ACC112 (cell line): ENCODE results near the gene USP54.
"Not testable (repeated sequence)": the region's sequence is repeated elsewhere in the genome, so short reads cannot be mapped to it uniquely, and the experiment has no call there.

ENCODE experiments used
- H2AFZ ChIP-seq: fragments of 200-600 bp; sonication (generic); one replicate; pipeline ENCODE4 v1.6.0; 2017; ENCODE audit warnings: antibody characterized with exemption, low read length; ENCODE audit not compliant: unreplicated experiment
- H3K27ac ChIP-seq: fragments of 200-600 bp; sonication (generic); 2 replicates; pipeline ENCODE4 v1.5.1; 2014; ENCODE audit warnings: low read depth, mild to moderate bottlenecking, antibody characterized with exemption, low read length, moderate library complexity
- H3K27me3 ChIP-seq: fragments of 200-600 bp; sonication (generic); 2 replicates; pipeline ENCODE4 v1.6.1; 2014; ENCODE audit warnings: mild to moderate bottlenecking, antibody characterized with exemption, low read length, moderate library complexity, mixed read lengths; ENCODE audit not compliant: insufficient read depth
- H3K36me3 ChIP-seq: fragments of 200-600 bp; sonication (generic); 2 replicates; pipeline ENCODE4 v1.6.1; 2016; ENCODE audit warnings: mild to moderate bottlenecking, antibody characterized with exemption, low read length, moderate library complexity, mixed read lengths; ENCODE audit not compliant: insufficient read depth
- H3K4me1 ChIP-seq: fragments of 200-600 bp; sonication (generic); one replicate; pipeline ENCODE4 v1.6.1; 2016; ENCODE audit warnings: low read length, mixed read lengths; ENCODE audit not compliant: insufficient read depth, unreplicated experiment, control insufficient read depth
- H3K4me3 ChIP-seq: fragments of 200-600 bp; sonication (generic); 2 replicates; pipeline ENCODE4 v1.5.1; 2014; ENCODE audit warnings: mild to moderate bottlenecking, low read depth, low read length
- H3K79me2 ChIP-seq: fragments of 200-600 bp; sonication (generic); one replicate; pipeline ENCODE4 v1.6.0; 2016; ENCODE audit warnings: low read length; ENCODE audit not compliant: control insufficient read depth, unreplicated experiment, insufficient read depth

The USP54 gene

DNA sequence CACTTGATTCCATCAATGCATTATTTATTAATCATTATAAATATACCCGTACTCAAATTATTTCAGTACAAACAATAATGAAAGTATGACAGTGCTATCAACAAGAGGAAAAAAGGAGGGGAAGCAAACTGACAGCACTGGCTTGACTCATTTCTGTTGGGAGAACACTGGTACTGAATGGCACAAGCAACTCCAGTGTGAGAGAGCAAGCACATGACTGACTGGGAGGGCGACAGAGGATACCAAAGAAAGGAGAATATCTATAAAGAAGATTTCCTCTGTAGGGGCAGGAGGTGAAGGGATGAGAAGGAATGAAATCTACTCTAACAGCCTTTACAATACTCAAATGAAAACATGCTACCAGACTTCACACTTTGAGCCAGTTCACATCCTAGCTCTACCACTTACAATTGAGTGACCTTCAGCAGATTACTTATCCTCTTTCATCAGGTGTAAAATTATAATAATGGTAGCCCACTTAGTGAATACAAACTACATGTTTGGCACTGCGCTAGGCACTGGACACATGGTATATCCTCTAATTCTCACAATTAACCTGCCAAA, 1.5 kb downstream of the USP54 start:
- H2AFZ ChIP-seq: no peak overlapping the region
- no peaks in the 10 kb centered on the region for H3K79me2 ChIP-seq
- H3K4me3 ChIP-seq: no peak overlapping the region
- no peaks in the 10 kb centered on the region for H3K36me3 ChIP-seq
- no peaks in the 10 kb centered on the region for H3K27me3 ChIP-seq
- H3K4me1 ChIP-seq: peaks cover 11% of the 10 kb centered on the region
- H3K27ac ChIP-seq: no peak overlapping the region

DNA sequence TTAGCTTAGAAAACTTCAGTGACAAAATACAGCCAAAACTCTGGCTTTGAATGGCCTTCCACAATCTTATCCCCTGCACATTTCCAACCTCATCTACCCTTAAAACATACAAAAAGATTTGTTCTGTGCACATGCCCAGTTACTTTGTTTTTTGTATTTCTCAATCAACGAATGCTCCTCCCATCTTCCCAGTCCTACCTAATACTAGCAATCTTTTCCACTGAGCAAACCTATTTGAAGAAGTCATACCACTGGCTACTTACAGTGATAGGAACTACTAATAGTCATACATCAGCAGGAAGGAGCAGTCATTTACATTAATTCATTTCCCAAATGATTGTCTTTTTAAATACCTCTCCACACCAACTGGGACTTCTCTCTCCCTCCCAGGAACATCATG, 2.5 kb downstream of the USP54 start:
- H3K4me1 ChIP-seq: peaks cover 11% of the 10 kb centered on the region
- no peaks in the 10 kb centered on the region for H3K79me2 ChIP-seq
- no peak overlapping the region for H3K4me3 ChIP-seq
- H2AFZ ChIP-seq: no peak overlapping the region
- H3K36me3 ChIP-seq: no peaks in the 10 kb centered on the region
- H3K27ac ChIP-seq: no peak overlapping the region
- H3K27me3 ChIP-seq: no peaks in the 10 kb centered on the region

DNA sequence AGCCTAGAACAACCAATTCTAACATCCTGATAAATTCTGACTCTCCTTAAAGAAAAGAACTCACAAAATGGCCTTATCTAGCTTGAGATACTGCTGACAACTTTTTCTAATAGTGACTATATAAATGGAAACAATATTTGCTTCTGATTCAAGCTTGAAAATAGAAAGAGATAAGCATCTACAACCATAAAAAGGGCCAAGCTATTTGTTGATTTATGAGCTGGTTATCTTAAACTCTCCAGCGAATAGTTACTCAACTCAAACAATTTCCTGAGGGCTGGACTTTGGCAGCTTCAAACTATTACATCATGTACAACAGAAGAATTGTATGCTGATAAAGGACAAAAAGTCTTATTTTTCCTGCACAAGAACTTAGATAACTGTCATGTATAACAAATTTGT, 4.6 kb downstream of the USP54 start:
- Histone ChIP-seq H3K79me2 (no peaks in the 10 kb centered on the region), H3K27ac (peak overlapping the region; percentile 63), H2AFZ (peak overlapping the region; percentile 8)

DNA sequence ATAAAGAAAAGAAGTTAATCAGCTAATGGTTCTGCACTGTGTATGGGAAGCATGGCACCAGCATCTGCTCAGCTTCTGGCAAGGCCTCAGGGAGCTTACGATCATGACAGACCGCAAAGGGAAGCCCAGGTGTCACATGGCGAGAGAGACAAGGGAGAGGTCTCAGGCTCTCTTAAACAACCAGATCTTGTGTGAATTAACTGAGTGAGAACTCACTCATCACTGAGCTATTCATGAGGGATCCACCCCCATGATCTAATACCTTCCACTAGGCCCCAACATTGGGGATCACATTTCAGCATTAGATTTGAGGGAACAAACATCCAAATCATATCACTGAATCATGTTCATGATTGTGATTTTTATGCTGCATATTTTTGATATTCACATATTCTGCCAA, 5.8 kb downstream of the USP54 start:
- Histone ChIP-seq H2AFZ (no peak overlapping the region), H3K4me1 (peaks cover 11% of the 10 kb centered on the region), H3K79me2 (no peaks in the 10 kb centered on the region), H3K27ac (no peak overlapping the region), H3K4me3 (no peak overlapping the region), H3K27me3 (no peaks in the 10 kb centered on the region), H3K36me3 (no peaks in the 10 kb centered on the region)

More for the DNA sequence above, 4.6 kb downstream of the USP54 start:
- H3K36me3 ChIP-seq: no peaks in the 10 kb centered on the region
- H3K4me3 ChIP-seq: peak overlapping the region; percentile 40; the same call in 1 of the 2 replicates
- H3K4me1 ChIP-seq: peaks cover 11% of the 10 kb centered on the region
- H3K27me3 ChIP-seq: no peaks in the 10 kb centered on the region

DNA sequence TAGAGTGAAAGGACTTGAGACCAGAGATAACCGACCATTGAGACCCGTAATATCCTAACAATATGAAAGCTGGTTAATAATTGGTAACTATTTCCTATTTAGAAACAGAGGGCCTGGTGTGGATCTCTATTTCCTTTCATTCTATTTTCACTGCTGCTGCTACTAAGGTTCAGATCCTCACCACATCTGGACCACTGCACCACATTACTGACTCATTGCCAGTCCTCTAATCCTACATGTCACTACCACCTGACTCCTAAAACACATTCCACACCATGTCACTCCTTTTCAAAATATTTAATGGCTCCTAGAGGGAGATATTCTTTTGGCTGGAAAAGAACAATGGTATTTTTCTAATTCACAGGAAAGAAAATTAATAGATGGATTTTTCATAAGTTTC, 6.4 kb downstream of the USP54 start:
- no peak overlapping the region for H3K27ac ChIP-seq
- peaks cover 11% of the 10 kb centered on the region for H3K4me1 ChIP-seq
- no peak overlapping the region for H2AFZ ChIP-seq
- no peaks in the 10 kb centered on the region for H3K27me3 ChIP-seq
- H3K79me2 ChIP-seq: no peaks in the 10 kb centered on the region
- H3K4me3 ChIP-seq: no peak overlapping the region
- no peaks in the 10 kb centered on the region for H3K36me3 ChIP-seq

DNA sequence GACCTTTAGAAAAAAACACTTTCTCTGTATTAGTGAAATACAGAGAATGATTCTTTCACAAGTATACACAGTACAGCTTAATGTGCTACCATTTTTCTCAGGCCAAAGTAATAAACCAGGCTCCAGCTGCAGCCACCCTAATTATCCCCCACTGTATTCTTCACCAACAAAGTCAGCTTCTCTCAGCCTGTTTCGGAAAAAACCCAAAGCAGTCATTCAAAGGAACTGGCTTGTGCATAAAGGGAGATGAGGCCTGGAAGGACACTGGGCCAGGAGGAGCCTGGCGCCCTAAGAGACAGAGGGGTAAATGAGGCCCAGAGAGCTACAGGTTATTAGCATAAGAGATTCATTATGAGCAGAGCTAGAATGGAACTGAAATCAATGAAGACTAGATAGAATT, 9.2 kb downstream of the USP54 start:
- no peak overlapping the region for H3K27ac ChIP-seq
- H2AFZ ChIP-seq: no peak overlapping the region
- H3K4me3 ChIP-seq: no peak overlapping the region
- H3K36me3 ChIP-seq: no peaks in the 10 kb centered on the region
- H3K79me2 ChIP-seq: no peaks in the 10 kb centered on the region
- H3K27me3 ChIP-seq: no peaks in the 10 kb centered on the region
- H3K4me1 ChIP-seq: peaks cover 18% of the 10 kb centered on the region

DNA sequence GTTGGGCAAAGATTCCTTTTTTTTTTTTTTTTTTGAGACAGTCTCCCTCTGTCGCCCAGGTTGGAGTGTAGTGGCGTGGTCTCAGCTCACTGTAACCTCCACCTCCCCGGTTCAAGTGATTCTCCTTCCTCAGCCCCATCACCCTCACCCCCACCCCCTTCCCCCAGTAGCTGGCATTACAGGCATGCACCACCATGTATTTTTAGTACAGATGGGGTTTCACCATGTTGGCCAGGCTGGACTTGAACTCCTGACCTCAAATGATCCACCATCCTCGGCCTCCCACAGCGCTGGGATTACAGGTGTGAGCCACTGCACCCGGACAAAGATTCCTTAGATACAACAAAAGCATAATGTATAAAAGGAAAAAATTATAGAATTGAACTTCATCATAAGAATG, 12.2 kb downstream of the USP54 start:
- peaks cover 25% of the 10 kb centered on the region for H3K4me1 ChIP-seq
- H2AFZ ChIP-seq, H3K27ac ChIP-seq: not testable (repeated sequence)

DNA sequence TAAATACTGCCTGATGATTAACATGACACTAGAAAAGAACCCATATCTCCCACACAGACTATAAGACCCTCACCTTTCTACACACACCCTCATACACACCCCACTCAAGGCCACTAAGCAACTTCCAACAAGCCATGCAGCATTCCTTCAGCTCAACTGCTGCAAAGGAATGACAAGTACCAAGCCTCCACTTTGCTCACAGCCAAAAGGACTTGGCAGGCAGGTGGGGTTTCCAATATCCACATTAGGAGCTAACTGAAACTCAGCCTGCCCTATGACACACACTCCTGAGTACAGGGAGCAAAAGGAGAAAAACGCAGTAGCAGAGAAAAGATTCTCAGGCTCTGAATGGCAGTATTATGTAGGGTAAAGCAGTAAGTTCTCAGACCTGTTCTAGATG, 13.4 kb downstream of the USP54 start:
- Histone ChIP-seq H3K27ac (no peak overlapping the region), H2AFZ (no peak overlapping the region)

More for the DNA sequence above, 12.2 kb downstream of the USP54 start:
- H3K4me3 ChIP-seq, H3K36me3 ChIP-seq, H3K79me2 ChIP-seq, H3K27me3 ChIP-seq: not testable (repeated sequence)

DNA sequence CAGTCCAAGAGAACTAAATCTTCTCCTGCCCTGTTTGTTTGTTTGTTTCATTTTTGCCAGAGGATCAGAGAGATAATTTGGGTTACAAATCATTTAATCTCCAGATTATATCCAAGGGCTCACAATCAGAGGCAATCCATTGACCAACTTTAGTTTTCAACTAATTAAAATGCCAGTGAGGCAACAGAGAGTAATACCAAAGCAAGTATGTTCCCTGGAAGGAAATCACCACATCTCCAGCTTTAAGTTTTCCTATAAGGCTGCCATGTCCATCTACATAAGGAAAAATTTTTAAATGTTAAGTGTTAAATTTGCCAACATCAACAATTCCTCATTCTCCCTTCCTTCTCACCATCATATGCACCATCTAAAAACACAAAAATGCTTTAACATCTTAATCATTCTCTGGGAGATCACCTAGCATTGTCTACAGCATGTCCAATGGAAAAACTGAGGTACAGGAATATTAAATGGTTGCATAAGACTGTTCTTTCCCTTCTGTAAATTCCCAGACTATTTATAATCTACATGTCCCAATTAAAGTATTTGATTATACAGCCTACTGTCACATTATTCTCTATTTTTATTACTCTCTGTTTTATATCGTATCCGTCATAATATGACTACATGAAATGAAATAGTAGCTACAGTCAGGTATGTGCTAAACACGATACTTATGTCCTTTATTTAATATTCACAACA, 14.1 kb downstream of the USP54 start:
- no peaks in the 10 kb centered on the region for H3K27me3 ChIP-seq
- no peak overlapping the region for H2AFZ ChIP-seq
- no peak overlapping the region for H3K4me3 ChIP-seq
- H3K27ac ChIP-seq: peak overlapping the region; percentile 15; the same call in 1 of the 2 replicates
- H3K79me2 ChIP-seq: no peaks in the 10 kb centered on the region
- no peaks in the 10 kb centered on the region for H3K36me3 ChIP-seq
- H3K4me1 ChIP-seq: peaks cover 25% of the 10 kb centered on the region

More for the DNA sequence above, 13.4 kb downstream of the USP54 start:
- Histone ChIP-seq H3K27me3 (no peaks in the 10 kb centered on the region), H3K4me3 (no peak overlapping the region), H3K36me3 (no peaks in the 10 kb centered on the region), H3K4me1 (peaks cover 25% of the 10 kb centered on the region), H3K79me2 (no peaks in the 10 kb centered on the region)

DNA sequence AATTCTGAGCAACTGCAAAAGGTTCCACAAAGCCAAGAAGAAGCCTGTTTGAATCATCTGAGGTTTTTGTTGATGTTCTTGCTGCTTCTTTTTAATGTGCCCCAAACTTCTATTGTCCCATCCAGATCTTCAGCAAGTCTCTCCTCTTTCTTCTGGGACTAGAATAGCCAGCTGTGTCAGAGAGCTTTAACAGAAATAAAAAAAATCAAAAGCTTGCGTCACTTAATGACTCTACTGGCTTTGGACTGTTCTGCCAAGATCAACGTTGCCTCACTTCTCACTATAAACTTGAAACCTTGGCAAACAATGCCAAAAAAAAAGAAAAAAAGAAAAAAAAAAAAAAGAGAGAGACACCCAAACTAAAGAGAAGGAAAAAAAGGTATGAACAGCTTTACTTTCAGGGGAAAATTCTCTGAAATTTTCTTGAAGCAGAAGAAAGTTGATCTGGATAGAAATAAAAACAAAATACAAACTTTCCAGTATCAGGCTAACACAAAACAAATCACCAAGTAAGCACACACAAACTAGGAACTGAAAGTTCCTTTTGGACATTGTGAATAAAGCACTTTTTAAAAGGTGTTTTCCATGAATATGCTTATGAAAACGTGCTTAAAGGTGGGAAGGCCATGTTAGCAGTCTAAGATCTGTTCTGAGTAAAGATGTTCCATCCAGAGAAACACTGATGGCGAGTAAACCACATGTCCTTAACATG, 14.8 kb downstream of the USP54 start:
- no peaks in the 10 kb centered on the region for H3K27me3 ChIP-seq
- no peaks in the 10 kb centered on the region for H3K36me3 ChIP-seq
- peak overlapping the region; percentile 15; the same call in 1 of the 2 replicates for H3K27ac ChIP-seq
- no peaks in the 10 kb centered on the region for H3K79me2 ChIP-seq
- peaks cover 25% of the 10 kb centered on the region for H3K4me1 ChIP-seq
- peak overlapping the region; percentile 15; the same call in 1 of the 2 replicates for H3K4me3 ChIP-seq
- no peak overlapping the region for H2AFZ ChIP-seq

DNA sequence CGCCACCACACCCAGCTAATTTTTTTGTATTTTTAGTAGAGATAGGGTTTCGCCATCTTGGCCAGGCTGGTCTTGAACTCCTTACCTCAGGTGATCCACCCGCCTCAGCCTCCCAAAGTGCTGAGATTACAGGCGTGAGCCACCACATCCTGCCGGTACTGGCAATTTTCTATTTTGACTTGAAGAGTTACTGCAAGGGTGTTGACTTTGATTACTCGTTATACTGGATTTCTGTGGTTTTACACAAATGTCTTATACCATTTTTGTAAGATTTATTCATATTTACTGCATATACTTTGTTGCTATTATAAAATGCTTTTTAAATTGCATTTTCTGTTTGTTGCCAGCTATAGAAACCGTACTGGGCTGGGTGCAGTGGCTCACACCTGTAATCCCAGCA, 24.1 kb downstream of the USP54 start:
- H3K27me3 ChIP-seq, H2AFZ ChIP-seq, H3K4me3 ChIP-seq, H3K27ac ChIP-seq, H3K36me3 ChIP-seq, H3K4me1 ChIP-seq, H3K79me2 ChIP-seq: not testable (repeated sequence)
